ENCODE results near the gene TTC3.

- TF ChIP-seq CTCF (IDR thresholded peaks at IDR 0.05) (no peak), POLR2AphosphoS5 (IDR thresholded peaks at IDR 0.05) (no peak)
Observed at GRCh38 chr21:37072274-37072987, 623 bp upstream of the TTC3 start.

Measured in prostate gland (tissue), 2 donors.